SW480 (cell line): Measurements from ENCODE around the gene DMD.
"Not testable (repeated sequence)": the region's sequence is repeated elsewhere in the genome, so short reads cannot be mapped to it uniquely, and the experiment has no call there.

Source experiments
- DNase-seq: peaks from one replicate; pipeline ENCODE4 v3.0.0-alpha.2; 2016; ENCODE audit warnings: low spot score

Gene DMD

GRCh38 chrX:32599156-32599555 is 612.2 kb downstream of the DMD start:
- no peak for DNase-seq

DNA sequence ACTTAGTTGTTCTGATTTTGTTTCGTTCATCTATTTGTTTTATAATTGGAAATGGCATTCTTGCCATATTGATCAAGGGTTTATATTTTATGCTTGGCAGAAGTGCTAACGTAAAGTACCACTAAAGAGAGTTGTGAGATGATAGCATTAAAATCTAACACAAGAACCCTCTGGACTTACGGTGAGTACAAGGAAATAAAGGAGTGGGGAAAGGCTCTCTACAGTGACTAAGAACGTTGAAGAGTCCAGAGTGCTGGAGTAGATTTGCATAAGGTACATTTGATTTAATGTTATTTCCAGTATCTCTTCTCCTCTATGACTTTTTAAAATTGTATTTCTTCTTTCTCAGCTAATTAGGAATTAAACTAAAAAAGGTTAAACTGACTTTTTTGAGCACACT is 612.6 kb downstream of the DMD start:
- DNase-seq = no peak

DNA sequence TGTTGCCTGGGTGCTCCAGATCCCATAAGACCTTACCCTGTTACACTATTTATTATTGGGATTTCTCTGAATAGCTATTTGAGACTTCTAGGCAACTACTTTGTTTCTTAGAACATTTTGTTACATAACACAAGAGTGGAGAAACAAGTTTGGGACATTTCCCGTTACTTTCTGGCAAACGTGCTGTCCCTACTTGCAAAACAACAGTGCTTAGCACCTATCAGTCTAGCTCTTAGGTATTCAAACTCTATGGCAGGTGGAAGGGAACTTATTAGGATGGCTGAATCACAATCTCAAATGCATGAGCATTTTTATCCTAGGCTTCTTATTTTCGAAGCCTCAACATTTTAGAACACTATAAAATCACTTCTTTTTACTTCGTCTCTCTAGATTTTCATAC is 613.6 kb downstream of the DMD start:
- no peak for DNase-seq

DNA sequence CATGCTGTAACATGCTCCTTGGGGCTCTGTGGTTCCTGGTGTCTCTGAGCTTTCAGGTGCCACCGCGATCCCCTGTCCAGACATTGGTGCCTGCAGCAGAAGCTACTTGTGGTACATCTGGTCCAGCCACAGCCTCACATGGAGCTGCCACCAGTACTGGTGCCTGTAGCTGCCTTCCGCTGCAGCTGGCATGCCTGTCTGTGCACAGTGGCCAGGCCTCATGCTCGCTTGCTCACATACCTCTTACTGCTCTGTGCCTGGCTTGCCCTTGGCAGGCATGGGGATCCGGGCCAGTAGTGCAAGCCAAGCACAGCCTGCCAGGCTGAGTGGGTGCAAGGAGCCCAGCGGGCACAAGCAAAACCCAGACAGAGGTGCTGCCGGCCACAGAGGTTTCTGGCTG is 618.6 kb downstream of the DMD start:
- DNase-seq = no peak

- no peak for DNase-seq
Measured at GRCh38 chrX:32591589-32591988, 619.8 kb downstream of the DMD start.

GRCh38 chrX:32582729-32583128 is 628.6 kb downstream of the DMD start:
- no peak for DNase-seq

- DNase-seq = no peak
Measured at GRCh38 chrX:32576885-32577284, 634.5 kb downstream of the DMD start.

- DNase-seq = no peak
Measured at GRCh38 chrX:32572644-32573043, 638.7 kb downstream of the DMD start.

GRCh38 chrX:32571579-32571978 is 639.8 kb downstream of the DMD start:
- DNase-seq = no peak

DNA sequence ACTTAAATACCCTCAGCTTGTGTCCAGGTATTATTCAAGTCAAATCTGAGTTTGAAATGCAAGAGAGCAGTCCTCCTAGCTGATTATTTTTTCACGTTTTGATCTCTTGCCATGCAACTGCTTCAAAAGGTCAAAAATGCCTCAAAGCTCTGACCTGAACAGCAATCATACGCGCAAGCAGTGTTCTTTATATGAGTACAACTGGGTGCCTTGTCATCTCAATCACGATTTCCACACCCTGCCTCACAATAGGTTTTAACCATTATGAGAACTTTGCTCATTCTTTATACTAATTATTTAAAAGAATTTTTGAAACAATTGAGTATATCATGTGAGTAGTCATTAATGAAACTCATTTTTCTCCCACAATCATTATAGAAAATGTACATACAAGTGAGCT is 649.1 kb downstream of the DMD start:
- no peak for DNase-seq

DNA sequence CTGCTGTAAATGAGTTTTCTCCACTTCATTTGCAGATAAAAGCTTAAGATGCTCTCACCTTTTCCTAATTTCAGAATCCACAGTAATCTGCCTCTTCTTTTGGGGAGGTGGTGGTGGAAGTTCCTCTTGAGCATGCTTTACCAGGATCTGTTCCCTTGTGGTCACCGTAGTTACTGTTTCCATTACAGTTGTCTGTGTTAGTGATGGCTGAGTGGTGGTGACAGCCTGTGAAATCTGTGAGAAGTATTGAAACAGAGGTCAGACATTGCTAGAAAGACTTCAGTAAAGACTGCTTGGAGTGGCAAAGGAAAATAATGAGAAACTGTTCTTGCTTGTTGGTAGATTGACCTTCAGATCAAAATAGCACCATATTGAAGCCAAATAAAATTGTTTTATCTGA is 666.2 kb downstream of the DMD start:
- DNase-seq = no peak

DNA sequence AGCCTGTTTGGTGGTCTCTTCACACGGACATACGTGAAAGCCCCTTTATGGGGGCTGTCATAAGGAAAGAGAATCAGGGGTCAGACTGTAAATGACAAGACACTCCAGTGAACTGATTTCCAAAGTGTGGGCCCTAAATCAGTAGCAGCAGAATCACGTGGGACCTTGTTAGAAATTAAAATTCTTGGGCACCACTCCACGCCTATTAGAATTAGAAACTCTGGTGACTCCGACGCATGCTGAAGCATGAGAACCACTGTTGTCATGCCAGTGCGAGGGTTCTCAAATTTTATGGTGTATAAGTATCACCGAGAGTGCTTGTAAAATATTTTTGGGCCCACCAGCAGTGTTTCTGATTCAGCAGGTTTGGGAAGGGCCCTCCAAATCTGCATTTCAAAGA is 672.8 kb downstream of the DMD start:
- no peak for DNase-seq

- no peak for DNase-seq
Measured at GRCh38 chrX:32533848-32534247, 677.5 kb downstream of the DMD start.

DNA sequence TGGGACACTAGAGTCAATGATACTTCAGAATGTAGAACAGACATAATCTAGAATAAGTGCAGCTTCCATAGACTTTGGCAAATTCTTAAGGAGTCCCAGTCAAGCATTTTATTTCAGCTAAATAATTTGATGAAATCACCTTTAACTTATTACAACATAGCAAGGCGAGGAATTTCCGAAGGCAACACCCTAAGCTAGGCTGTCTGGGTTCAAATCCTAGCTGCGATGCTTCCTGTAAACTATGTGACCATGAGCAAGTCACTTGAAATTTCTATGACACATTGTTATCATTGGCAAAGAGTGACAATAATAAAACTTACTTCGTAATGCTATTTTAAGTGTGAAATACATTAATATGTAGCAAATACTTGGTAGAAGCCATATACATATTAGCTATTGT is 679.1 kb downstream of the DMD start:
- DNase-seq = no peak

- DNase-seq = peak; percentile 39
Measured at GRCh38 chrX:32530802-32531403, 680.4 kb downstream of the DMD start.

- not testable (repeated sequence) for DNase-seq
Measured at GRCh38 chrX:32528451-32528850, 682.9 kb downstream of the DMD start.

DNA sequence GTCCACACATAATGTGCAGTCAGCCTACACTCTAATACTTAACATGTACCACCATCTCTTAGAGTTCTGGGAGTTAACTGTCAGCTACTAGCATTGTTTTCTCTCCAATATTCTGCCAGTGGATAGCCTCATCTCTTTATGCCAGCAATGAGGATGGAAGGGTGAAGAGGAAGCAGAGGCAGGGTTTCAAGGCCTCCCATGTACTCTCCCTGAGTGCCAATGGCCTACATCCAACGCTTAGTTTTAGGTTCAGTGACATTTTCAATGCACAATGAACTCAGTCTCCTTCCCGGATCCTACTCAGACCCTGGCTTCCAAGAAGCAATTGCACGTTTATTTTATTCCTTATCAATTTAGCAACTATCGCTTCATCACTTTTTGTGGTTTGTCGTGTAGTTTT is 686.1 kb downstream of the DMD start:
- DNase-seq = no peak

- no peak for DNase-seq
Measured at GRCh38 chrX:32524385-32524784, 687.0 kb downstream of the DMD start.

GRCh38 chrX:32520789-32521188 is 690.6 kb downstream of the DMD start:
- DNase-seq = no peak

- no peak for DNase-seq
Measured at GRCh38 chrX:32514986-32515385, 696.4 kb downstream of the DMD start.

- no peak for DNase-seq
Measured at GRCh38 chrX:32501606-32502005, 709.7 kb downstream of the DMD start.

- DNase-seq = no peak
Measured at GRCh38 chrX:32496671-32497070, 714.7 kb downstream of the DMD start.

GRCh38 chrX:32495855-32496254 is 715.5 kb downstream of the DMD start:
- DNase-seq = no peak

DNA sequence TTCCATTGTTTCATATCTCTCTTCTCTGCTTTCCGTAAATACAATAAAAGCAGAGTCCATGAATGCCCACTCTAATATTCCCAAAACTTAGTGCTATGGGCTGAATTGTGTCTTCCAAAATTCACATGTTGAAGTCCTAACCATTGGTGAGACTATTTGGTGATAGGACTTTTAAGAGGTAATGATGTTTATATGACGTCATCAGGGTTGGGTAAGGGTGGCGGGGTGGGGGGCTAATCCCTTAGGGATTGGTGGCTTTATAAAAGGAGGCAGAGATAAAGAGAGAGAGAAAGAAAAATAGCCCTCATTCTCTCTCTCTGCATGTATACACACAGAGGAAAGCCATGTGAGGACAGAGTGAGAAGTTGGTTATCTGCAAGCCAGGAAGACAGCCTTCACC is 722.2 kb downstream of the DMD start:
- no peak for DNase-seq
